ENCODE data around the gene CARD11.

DNA sequence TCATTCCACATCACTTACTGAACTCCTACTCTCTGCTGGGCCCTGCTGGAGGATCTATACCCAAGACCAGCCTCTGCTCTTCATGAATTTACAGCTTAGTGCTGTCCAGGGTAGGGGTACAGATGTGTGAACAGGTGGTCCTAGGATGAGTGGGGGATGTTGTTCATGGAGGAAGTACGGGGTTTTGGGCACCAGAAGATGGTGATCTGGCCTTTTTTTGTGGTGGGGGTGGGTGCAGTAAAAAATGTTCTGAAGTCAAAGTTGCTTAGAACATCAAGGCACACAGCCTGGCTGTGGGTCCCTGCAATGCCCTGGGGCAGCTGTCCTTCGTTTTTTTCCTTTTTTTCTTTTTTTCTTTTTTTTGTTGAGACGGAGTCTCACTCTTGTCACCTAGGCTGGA is 165.4 kb downstream of the CARD11 start:
- TF ChIP-seq CTCF (IDR thresholded peaks at IDR 0.05; ENCODE audit: poor library complexity, severe bottlenecking) (no peak), RAD21 (conservative IDR thresholded peaks at IDR 0.05) (no peak)
